ENCODE results near the gene MORC1. TPM values are rescaled to one million over a fixed set of nuclear protein-coding genes. Genes with fewer than 3 reads are reported as not detected.
"Not testable (repeated sequence)": the region's sequence is repeated elsewhere in the genome, so short reads cannot be mapped to it uniquely, and the experiment has no call there.

Gene MORC1
- not detected in 2 replicates for polyA plus RNA-seq (2014; cell fraction: cytosol; rRNA removed)
- polyA plus RNA-seq (2014; cell fraction: nucleus; rRNA removed): not detected in 2 replicates

- DNase-seq (ENCODE audit: low spot score): no peak
Observed at GRCh38 chr3:109117939-109118338, at the start of gene MORC1. TSS of gene MORC1 (minus strand) at chr3:109118134. CDS start at chr3:109118059, 75 bp downstream.

GRCh38 chr3:109165905-109166304 lies 48.0 kb upstream of the MORC1 start:
- no peak for DNase-seq (ENCODE audit: low spot score)

GRCh38 chr3:109161487-109162123 lies 43.7 kb upstream of the MORC1 start:
- no peak for DNase-seq (ENCODE audit: low spot score)

GRCh38 chr3:109155828-109156227 lies 37.9 kb upstream of the MORC1 start:
- DNase-seq (ENCODE audit: low spot score): no peak

- no peak for DNase-seq (ENCODE audit: low spot score)
Observed at GRCh38 chr3:109154979-109155378, 37.0 kb upstream of the MORC1 start.

GRCh38 chr3:109152320-109152719 lies 34.4 kb upstream of the MORC1 start:
- DNase-seq (ENCODE audit: low spot score): no peak

- DNase-seq (ENCODE audit: low spot score): no peak
Observed at GRCh38 chr3:109149078-109149477, 31.1 kb upstream of the MORC1 start.

GRCh38 chr3:109143646-109144045 lies 25.7 kb upstream of the MORC1 start:
- DNase-seq (ENCODE audit: low spot score): no peak

GRCh38 chr3:109140318-109140717 lies 22.4 kb upstream of the MORC1 start:
- no peak for DNase-seq (ENCODE audit: low spot score)

- no peak for DNase-seq (ENCODE audit: low spot score)
Observed at GRCh38 chr3:109137761-109138160, 19.8 kb upstream of the MORC1 start.

GRCh38 chr3:109136523-109136922 lies 18.6 kb upstream of the MORC1 start, which contains the start of gene C3orf85:
TSS of gene C3orf85 (plus strand) at chr3:109136719. CDS start at chr3:109136848, 129 bp downstream.
- DNase-seq (ENCODE audit: low spot score): no peak

- not testable (repeated sequence) for DNase-seq (ENCODE audit: low spot score)
Observed at GRCh38 chr3:109133474-109133816, 15.5 kb upstream of the MORC1 start.

- DNase-seq (ENCODE audit: low spot score): no peak
Observed at GRCh38 chr3:109132801-109133473, 15.0 kb upstream of the MORC1 start.

- DNase-seq (ENCODE audit: low spot score): no peak
Observed at GRCh38 chr3:109131276-109131675, 13.3 kb upstream of the MORC1 start.

- no peak for DNase-seq (ENCODE audit: low spot score)
Observed at GRCh38 chr3:109127553-109127952, 9.6 kb upstream of the MORC1 start.

- DNase-seq (ENCODE audit: low spot score): peak; percentile 15
Observed at GRCh38 chr3:109125902-109126301, 8.0 kb upstream of the MORC1 start.

- no peak for DNase-seq (ENCODE audit: low spot score)
Observed at GRCh38 chr3:109122690-109123089, 4.8 kb upstream of the MORC1 start.

GRCh38 chr3:109118584-109118983 lies 650 bp upstream of the MORC1 start:
- DNase-seq (ENCODE audit: low spot score): no peak

- no peak for DNase-seq (ENCODE audit: low spot score)
Observed at GRCh38 chr3:109116031-109116430, 1.9 kb downstream of the MORC1 start.

GRCh38 chr3:109115451-109115850 lies 2.5 kb downstream of the MORC1 start:
- no peak for DNase-seq (ENCODE audit: low spot score)

GRCh38 chr3:109114746-109115145 lies 3.2 kb downstream of the MORC1 start:
- no peak for DNase-seq (ENCODE audit: low spot score)

- DNase-seq (ENCODE audit: low spot score): no peak
Observed at GRCh38 chr3:109112946-109113760, 4.8 kb downstream of the MORC1 start.
